AG04450 (cell line): ENCODE data around the gene SLC1A4. TPM values are rescaled to one million over a fixed set of nuclear protein-coding genes. Genes with fewer than 3 reads are reported as not detected.

ENCODE experiments used
- CTCF ChIA-PET: fragments of 300-600, 350-600 bp; formaldehyde crosslinking; extraction: SDS; loops from one replicate; lab custom pipeline; 2022; ENCODE audit warnings: antibody characterized with exemption, inconsistent platforms; lab: Charles Lee
- POLR2A ChIA-PET: fragments of 350-600 bp; formaldehyde crosslinking; extraction: SDS; loops from one replicate; lab custom pipeline; 2021; ENCODE audit warnings: antibody characterized with exemption, inconsistent platforms; lab: Yijun Ruan, JAX
- DNase-seq: peaks from one replicate; pipeline ENCODE4 v3.0.0-alpha.2; 2011; ENCODE audit warnings: low read depth, low spot score
- H3K27ac ChIP-seq: one replicate; pipeline ENCODE4 v1.5.1; 2012; ENCODE audit warnings: low read depth, low read length, control low read depth
- H3K27me3 ChIP-seq: one replicate; pipeline ENCODE4 v1.6.0; 2012; ENCODE audit warnings: low read length; ENCODE audit not compliant: control insufficient read depth, insufficient read depth
- H3K4me3 ChIP-seq: 2 replicates; pipeline ENCODE4 v1.5.1; 2011; ENCODE audit warnings: mild to moderate bottlenecking, low read depth, low read length, control low read depth
- H3K9me3 ChIP-seq: 2 replicates; pipeline ENCODE4 v1.5.1; 2012; ENCODE audit warnings: low read length; ENCODE audit not compliant: control insufficient read depth, insufficient read depth
- polyA plus RNA-seq: library from polyadenylated mRNA; depleted of rRNA; stranded (reverse); fragments of >200 nt; gene quantifications from 2 replicates; pipeline ENCODE4 v1.2.3, GENCODE V29; 2011
- TF ChIP-seq, protein P1 (sequence below): IDR thresholded peaks from 2 replicates; pipeline ENCODE4 v1.5.1; 2011; ENCODE audit warnings: low read depth, low read length, control low read depth, inconsistent platforms

SLC1A4 gene
- polyA plus RNA-seq, 1 experiment = 24.8 TPM

DNA sequence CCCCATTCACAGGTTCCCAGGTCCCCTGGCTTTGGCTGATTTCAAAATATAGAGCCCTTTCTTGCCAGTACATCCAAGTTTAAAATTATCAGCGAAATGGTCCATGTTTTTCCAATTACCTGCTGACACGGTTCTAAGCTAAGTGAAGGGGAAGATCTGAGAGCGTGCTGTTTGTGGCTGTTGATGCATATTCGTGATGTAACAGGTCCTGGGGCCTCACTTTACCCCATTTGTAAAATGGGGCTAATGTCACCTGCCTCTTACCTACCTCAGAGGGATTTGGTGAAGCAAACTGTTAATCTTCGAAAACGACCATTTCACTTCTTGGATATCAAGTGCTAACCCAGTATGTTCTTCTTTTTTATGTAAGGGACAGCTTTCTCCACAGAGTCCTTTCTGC, 33.0 kb downstream of the SLC1A4 start:
- POLR2A ChIA-PET = interaction anchor here (0.5 kb wide), 1 partner anchor 69 kb away, joined by 5 read pairs; no protein-coding TSS in a partner anchor
- CTCF ChIA-PET = no interaction called here
- TF ChIP-seq, protein P1, sequence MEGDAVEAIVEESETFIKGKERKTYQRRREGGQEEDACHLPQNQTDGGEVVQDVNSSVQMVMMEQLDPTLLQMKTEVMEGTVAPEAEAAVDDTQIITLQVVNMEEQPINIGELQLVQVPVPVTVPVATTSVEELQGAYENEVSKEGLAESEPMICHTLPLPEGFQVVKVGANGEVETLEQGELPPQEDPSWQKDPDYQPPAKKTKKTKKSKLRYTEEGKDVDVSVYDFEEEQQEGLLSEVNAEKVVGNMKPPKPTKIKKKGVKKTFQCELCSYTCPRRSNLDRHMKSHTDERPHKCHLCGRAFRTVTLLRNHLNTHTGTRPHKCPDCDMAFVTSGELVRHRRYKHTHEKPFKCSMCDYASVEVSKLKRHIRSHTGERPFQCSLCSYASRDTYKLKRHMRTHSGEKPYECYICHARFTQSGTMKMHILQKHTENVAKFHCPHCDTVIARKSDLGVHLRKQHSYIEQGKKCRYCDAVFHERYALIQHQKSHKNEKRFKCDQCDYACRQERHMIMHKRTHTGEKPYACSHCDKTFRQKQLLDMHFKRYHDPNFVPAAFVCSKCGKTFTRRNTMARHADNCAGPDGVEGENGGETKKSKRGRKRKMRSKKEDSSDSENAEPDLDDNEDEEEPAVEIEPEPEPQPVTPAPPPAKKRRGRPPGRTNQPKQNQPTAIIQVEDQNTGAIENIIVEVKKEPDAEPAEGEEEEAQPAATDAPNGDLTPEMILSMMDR = no peak

GRCh38 chr2:65023742-65024141, 34.5 kb downstream of the SLC1A4 start:
- H3K27me3 ChIP-seq = no peaks in the 10 kb centered on the region
- no peak for DNase-seq
- H3K4me3 ChIP-seq = no peak overlapping the region
- H3K9me3 ChIP-seq = no peaks in the 10 kb centered on the region
- TF ChIP-seq, protein P1 = no peak
- ChIA-PET POLR2A (no interaction called here), CTCF (interaction anchor here (2.9 kb wide), 1 partner anchor 106 kb away, joined by 12 read pairs; no protein-coding TSS in a partner anchor)
- H3K27ac ChIP-seq = no peak overlapping the region

More for the DNA sequence above, 33.0 kb downstream of the SLC1A4 start:
- Histone ChIP-seq H3K9me3 (no peaks in the 10 kb centered on the region), H3K27ac (no peak overlapping the region), H3K4me3 (no peak overlapping the region), H3K27me3 (no peaks in the 10 kb centered on the region)
- DNase-seq = no peak

GRCh38 chr2:65024149-65024829, 35.1 kb downstream of the SLC1A4 start:
- H3K4me3 ChIP-seq = no peak overlapping the region
- TF ChIP-seq, protein P1 = no peak
- no peaks in the 10 kb centered on the region for H3K27me3 ChIP-seq
- no peaks in the 10 kb centered on the region for H3K9me3 ChIP-seq
- peak overlapping the region; percentile 59 for H3K27ac ChIP-seq
- CTCF ChIA-PET = interaction anchor here (2.9 kb wide), 1 partner anchor 106 kb away, joined by 12 read pairs; no protein-coding TSS in a partner anchor
- DNase-seq = peak; percentile 44
- POLR2A ChIA-PET = no interaction called here

- no peak overlapping the region for H3K27ac ChIP-seq
- CTCF ChIA-PET = interaction anchor here (1.0 to 2.9 kb wide), 4 partner anchors 17 to 162 kb away, joined by 3 to 12 read pairs (median 4); no protein-coding TSS in a partner anchor
- TF ChIP-seq, protein P1 = no peak
- POLR2A ChIA-PET = no interaction called here
- no peaks in the 10 kb centered on the region for H3K27me3 ChIP-seq
- no peak overlapping the region for H3K4me3 ChIP-seq
- no peaks in the 10 kb centered on the region for H3K9me3 ChIP-seq
- no peak for DNase-seq
Observed at GRCh38 chr2:65025453-65026123, 36.4 kb downstream of the SLC1A4 start.

DNA sequence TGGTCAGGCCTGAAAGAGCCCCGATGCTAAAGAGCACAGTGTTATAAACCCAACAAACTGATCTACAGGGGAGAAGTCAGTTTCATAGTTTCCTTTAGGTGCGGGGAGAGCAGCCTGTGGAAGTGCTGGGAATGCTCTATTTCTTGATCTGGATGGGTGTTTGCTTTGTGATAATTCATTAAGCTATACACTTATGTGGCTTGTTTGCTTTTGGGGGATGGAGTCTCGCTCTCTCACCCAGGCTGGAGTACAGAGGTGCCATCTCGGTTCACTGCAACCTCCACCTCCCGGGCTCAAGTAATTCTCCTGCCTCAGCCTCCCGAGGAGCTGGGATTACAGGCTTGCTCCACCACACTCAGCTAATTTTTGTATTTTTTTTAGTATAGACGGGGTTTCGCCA, 37.0 kb downstream of the SLC1A4 start:
- DNase-seq = no peak
- Histone ChIP-seq H3K27me3 (no peaks in the 10 kb centered on the region), H3K4me3 (no peak overlapping the region), H3K9me3 (no peaks in the 10 kb centered on the region), H3K27ac (no peak overlapping the region)
- ChIA-PET CTCF (interaction anchor here (1.0 to 2.9 kb wide), 3 partner anchors 16 to 108 kb away, joined by 4 to 12 read pairs (median 4); no protein-coding TSS in a partner anchor), POLR2A (no interaction called here)
- TF ChIP-seq, protein P1 = no peak
